Sigmoid colon (tissue), 7 donors: ENCODE data around the gene MTA3. TPM values are rescaled to one million over a fixed set of nuclear protein-coding genes. Genes with fewer than 3 reads are reported as not detected.

Experiments used
- DNase-seq: peaks from one replicate; pipeline ENCODE4 v3.0.0-alpha.2; 2019
- H3K27ac ChIP-seq, 4 donors: fragments of 200-600 bp; sonication (generic); one replicate each; pipeline ENCODE4 v1.5.1; 2016 to 2019; ENCODE audit warnings: mild to moderate bottlenecking in 1 of 4
- H3K27me3 ChIP-seq, 3 donors: fragments of 200-600 bp; sonication (generic); one replicate each; pipeline ENCODE4 v1.5.1; 2019; ENCODE audit warnings: mild to moderate bottlenecking in 1 of 3
- H3K36me3 ChIP-seq, 4 donors: fragments of 200-600 bp; sonication (generic); one replicate each; pipeline ENCODE4 v1.5.1; 2016 to 2019
- H3K4me1 ChIP-seq, 4 donors: fragments of 200-600 bp; sonication (generic); one replicate each; pipeline ENCODE4 v1.5.1; 2017 to 2019
- H3K4me3 ChIP-seq, 4 donors: fragments of 200-600 bp; sonication (generic); one replicate each; pipeline ENCODE4 v1.5.1; 2017 to 2019; ENCODE audit warnings: mild to moderate bottlenecking in 2 of 4, moderate library complexity in 1 of 4
- H3K9me3 ChIP-seq, 4 donors: fragments of 200-600 bp in 3 of 4; sonication (generic) in 3 of 4; one replicate each; pipeline versions ENCODE4 v1.5.1 to v1.6.1; 2013 to 2019
- EP300 ChIP-seq, 4 donors: sonication (generic); formaldehyde crosslinking; IDR thresholded peaks; one replicate each; pipeline ENCODE4 v1.6.1; 2017; ENCODE audit warnings: antibody characterized with exemption in 4 of 4
- POLR2A ChIP-seq, 2 donors: fragments of 450-650 bp; IDR thresholded peaks; one replicate each; pipeline ENCODE4 v1.6.1; 2016; ENCODE audit warnings: antibody characterized with exemption in 2 of 2, mild to moderate bottlenecking in 2 of 2, moderate library complexity in 2 of 2
- POLR2AphosphoS5 ChIP-seq, 4 donors: sonication (generic); formaldehyde crosslinking; IDR thresholded peaks; one replicate each; pipeline ENCODE4 v1.6.1; 2017; ENCODE audit warnings: antibody characterized with exemption in 4 of 4
- WGBS, 2 donors: extraction: QIAGEN DNeasy Blood & Tissue Kit; methylation state at CpG; one replicate each; pipeline ENCODE4 v1.1.7; 2013; 5-methylcytosine and 5-hydroxymethylcytosine counted together
- intact Hi-C: fragments of 100-400 bp; cut with DNase I; formaldehyde crosslinking; loops from one replicate; pipeline ENCODE4 v1.15.1; 2023
- polyA plus RNA-seq, 3 donors: library from polyadenylated mRNA; stranded (reverse); fragments of 200-250 nt; gene quantifications; one replicate each; pipeline ENCODE4 v1.2.3, GENCODE V29; 2013
- total RNA-seq, 4 donors: library from RNA; depleted of rRNA; stranded (reverse); fragments of >200 nt; gene quantifications; one replicate each; pipeline ENCODE4 v1.1.0, GENCODE V29; 2016
- TF ChIP-seq, protein P1 (sequence below), 4 experiments: fragments of 450-650 bp in 3 of 4; fragments of 200-600 bp in 1 of 4; IDR thresholded peaks; one replicate each; pipeline ENCODE4 v1.5.1; 2016 to 2019; ENCODE audit warnings: antibody characterized with exemption in 4 of 4, mild to moderate bottlenecking in 3 of 4, moderate library complexity in 2 of 4
- donor health status: healthy with polysubstance abuse.
- donor health status: Bipolar disorder and iron deficiency.
- donor health status: healthy.

MTA3 gene
- total and polyA plus RNA-seq, 7 donors = 24.5 to 53.2 (median 33.9) TPM

DNA sequence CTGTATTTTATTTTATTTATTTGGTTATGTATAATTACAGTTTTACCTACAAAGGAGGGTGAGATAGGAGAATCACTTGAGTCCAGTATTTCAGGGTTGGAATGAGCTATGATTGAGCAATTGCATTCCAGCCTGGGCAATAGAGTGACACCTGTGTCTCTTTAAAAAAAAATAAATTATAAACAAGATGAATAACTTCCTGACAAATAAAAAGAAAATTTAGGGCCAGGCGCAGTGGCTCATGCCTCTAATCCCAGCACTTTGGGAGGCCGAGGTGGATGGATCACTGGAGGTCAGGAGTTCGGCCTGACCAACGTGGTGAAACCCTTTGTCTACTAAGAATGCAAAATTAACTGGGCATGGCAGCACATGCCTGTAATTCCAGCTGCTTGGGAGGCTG lies 17.3 kb downstream of the MTA3 start:
- no peaks in the 10 kb centered on the region for H3K27me3 ChIP-seq
- intact Hi-C loops = no loop called here
- no peak overlapping the region for H3K27ac ChIP-seq
- WGBS, 2 donors = 90 to 93% methylated on average over 4 of the region's 4 CpGs
- no peak overlapping the region for H3K4me3 ChIP-seq
- TF ChIP-seq EP300 (IDR thresholded peaks at IDR 0.05) (no peak), POLR2AphosphoS5 (IDR thresholded peaks at IDR 0.05) (no peak), POLR2A (IDR thresholded peaks at IDR 0.05) (no peak)
- TF ChIP-seq, protein P1, sequence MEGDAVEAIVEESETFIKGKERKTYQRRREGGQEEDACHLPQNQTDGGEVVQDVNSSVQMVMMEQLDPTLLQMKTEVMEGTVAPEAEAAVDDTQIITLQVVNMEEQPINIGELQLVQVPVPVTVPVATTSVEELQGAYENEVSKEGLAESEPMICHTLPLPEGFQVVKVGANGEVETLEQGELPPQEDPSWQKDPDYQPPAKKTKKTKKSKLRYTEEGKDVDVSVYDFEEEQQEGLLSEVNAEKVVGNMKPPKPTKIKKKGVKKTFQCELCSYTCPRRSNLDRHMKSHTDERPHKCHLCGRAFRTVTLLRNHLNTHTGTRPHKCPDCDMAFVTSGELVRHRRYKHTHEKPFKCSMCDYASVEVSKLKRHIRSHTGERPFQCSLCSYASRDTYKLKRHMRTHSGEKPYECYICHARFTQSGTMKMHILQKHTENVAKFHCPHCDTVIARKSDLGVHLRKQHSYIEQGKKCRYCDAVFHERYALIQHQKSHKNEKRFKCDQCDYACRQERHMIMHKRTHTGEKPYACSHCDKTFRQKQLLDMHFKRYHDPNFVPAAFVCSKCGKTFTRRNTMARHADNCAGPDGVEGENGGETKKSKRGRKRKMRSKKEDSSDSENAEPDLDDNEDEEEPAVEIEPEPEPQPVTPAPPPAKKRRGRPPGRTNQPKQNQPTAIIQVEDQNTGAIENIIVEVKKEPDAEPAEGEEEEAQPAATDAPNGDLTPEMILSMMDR (IDR thresholded peaks at IDR 0.05) = no peak
- no peaks in the 10 kb centered on the region for H3K9me3 ChIP-seq
- DNase-seq = no peak
- no peaks in the 10 kb centered on the region for H3K4me1 ChIP-seq
- peaks cover 0 to 26% (median 4%) of the 10 kb centered on the region in 4 donors for H3K36me3 ChIP-seq

GRCh38 chr2:42587526-42588117 lies 19.2 kb downstream of the MTA3 start:
- Histone ChIP-seq H3K4me1 (no peaks in the 10 kb centered on the region), H3K9me3 (no peaks in the 10 kb centered on the region)
- 94% methylated on average over 4 of the region's 4 CpGs for WGBS, 2 donors

DNA sequence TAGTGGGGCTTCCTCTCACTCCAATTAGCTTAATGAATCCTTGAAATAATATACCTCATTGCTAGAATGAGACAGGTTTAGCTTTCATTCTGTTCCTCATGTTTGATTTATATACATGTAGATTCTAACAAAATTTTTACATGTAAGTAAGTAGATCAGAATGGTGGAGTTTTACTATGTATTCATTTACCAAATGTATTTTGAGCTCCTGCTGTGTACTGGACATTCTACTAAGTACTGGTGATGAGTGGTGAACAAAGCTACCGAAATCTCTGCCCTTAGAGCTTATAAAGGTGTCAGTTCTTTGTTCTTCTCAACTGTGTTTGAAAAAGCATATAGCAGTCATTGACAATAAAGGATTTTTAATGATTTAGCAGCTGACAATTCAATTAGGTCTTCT lies 19.7 kb downstream of the MTA3 start:
- intact Hi-C loops = no loop called here
- DNase-seq = no peak
- H3K4me1 ChIP-seq = no peaks in the 10 kb centered on the region
- no peak overlapping the region for H3K27ac ChIP-seq
- TF ChIP-seq POLR2A (IDR thresholded peaks at IDR 0.05) (no peak), POLR2AphosphoS5 (IDR thresholded peaks at IDR 0.05) (no peak), EP300 (IDR thresholded peaks at IDR 0.05) (no peak)
- TF ChIP-seq, protein P1 (IDR thresholded peaks at IDR 0.05) = no peak
- no peak overlapping the region for H3K4me3 ChIP-seq
- WGBS, 2 donors = 96 to 99% methylated on average over 1 of the region's 1 CpG
- H3K36me3 ChIP-seq = peaks cover 0 to 12% (median 0%) of the 10 kb centered on the region in 4 donors
- no peaks in the 10 kb centered on the region for H3K27me3 ChIP-seq
- H3K9me3 ChIP-seq = no peaks in the 10 kb centered on the region

More at GRCh38 chr2:42587526-42588117, 19.2 kb downstream of the MTA3 start:
- no peak overlapping the region for H3K27ac ChIP-seq
- no peak for DNase-seq
- H3K27me3 ChIP-seq = no peaks in the 10 kb centered on the region
- H3K36me3 ChIP-seq = peaks cover 0 to 14% (median 0%) of the 10 kb centered on the region in 4 donors
- intact Hi-C loops = no loop called here
- no peak overlapping the region for H3K4me3 ChIP-seq
- no peak for TF ChIP-seq EP300 (IDR thresholded peaks at IDR 0.05)
- no peak for TF ChIP-seq POLR2AphosphoS5 (IDR thresholded peaks at IDR 0.05)
- TF ChIP-seq, protein P1 (IDR thresholded peaks at IDR 0.05) = no peak
- no peak for TF ChIP-seq POLR2A (IDR thresholded peaks at IDR 0.05)

DNA sequence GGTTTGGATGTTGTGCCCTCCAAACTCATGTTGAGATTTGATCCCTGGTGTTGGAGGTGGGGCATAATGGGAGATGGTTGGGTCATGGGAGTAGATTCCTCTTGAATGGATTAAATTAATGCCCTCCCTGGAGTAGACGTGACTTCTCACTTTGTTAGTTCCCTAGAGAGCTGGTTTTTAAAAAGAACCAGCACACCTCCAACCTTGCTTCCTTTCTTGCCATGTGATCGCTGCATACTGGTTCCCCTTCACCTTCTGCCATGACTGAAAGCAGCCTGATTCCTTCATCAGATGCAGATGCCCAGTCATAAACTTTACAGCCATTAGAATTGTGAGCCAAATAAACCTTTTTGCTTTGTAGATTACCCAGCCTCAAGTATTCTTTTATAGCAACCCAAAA lies 21.7 kb downstream of the MTA3 start:
- Histone ChIP-seq H3K27me3 (no peaks in the 10 kb centered on the region), H3K9me3 (no peaks in the 10 kb centered on the region), H3K36me3 (peaks cover 0 to 12% (median 0%) of the 10 kb centered on the region in 4 donors), H3K27ac (no peak overlapping the region), H3K4me1 (no peaks in the 10 kb centered on the region), H3K4me3 (no peak overlapping the region)
- DNase-seq = no peak
- 68 to 93% methylated on average over 2 of the region's 2 CpGs for WGBS, 2 donors
- intact Hi-C loops = no loop called here
- TF ChIP-seq EP300 (IDR thresholded peaks at IDR 0.05) = no peak
- no peak for TF ChIP-seq POLR2AphosphoS5 (IDR thresholded peaks at IDR 0.05)
- no peak for TF ChIP-seq POLR2A (IDR thresholded peaks at IDR 0.05)
- TF ChIP-seq, protein P1 (IDR thresholded peaks at IDR 0.05) = no peak

DNA sequence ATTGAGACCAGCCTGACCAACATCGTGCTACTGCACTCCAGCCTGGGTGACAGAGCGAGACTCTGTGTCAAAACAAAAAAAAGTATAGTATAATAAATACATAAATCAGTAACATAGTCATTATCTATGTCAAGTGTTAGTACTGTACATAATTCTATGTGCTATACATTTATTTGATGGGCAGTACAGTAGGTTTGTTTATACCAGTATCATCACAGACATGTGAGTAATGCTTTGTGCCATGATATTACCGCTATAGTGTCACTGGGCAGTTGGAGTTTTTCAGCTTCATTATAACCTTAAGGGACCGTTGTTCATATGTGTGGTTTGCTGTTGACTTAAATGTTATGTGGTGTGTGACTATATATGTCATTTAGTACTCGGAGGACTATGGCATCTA lies 24.9 kb downstream of the MTA3 start:
- no peak for DNase-seq
- H3K4me1 ChIP-seq = no peaks in the 10 kb centered on the region
- H3K27ac ChIP-seq = no peak overlapping the region
- 76 to 85% methylated on average over 5 of the region's 5 CpGs for WGBS, 2 donors
- no peaks in the 10 kb centered on the region for H3K9me3 ChIP-seq
- intact Hi-C loops = no loop called here
- no peak for TF ChIP-seq EP300 (IDR thresholded peaks at IDR 0.05)
- TF ChIP-seq POLR2A (IDR thresholded peaks at IDR 0.05) = no peak
- TF ChIP-seq, protein P1 (IDR thresholded peaks at IDR 0.05) = no peak
- TF ChIP-seq POLR2AphosphoS5 (IDR thresholded peaks at IDR 0.05) = no peak
- peaks cover 0 to 2% (median 0%) of the 10 kb centered on the region in 4 donors for H3K36me3 ChIP-seq
- no peaks in the 10 kb centered on the region for H3K27me3 ChIP-seq
- no peak overlapping the region for H3K4me3 ChIP-seq
